Ureter (tissue), 1 donor: ENCODE measurements around the gene ARHGEF12. TPM values are rescaled to one million over a fixed set of nuclear protein-coding genes. Genes with fewer than 3 reads are reported as not detected.
A peak's percentile ranks its signal among the peaks of the same experiment; 100 is the strongest.

Experiments used
- DNase-seq: peaks from one replicate; pipeline ENCODE4 v3.0.0-alpha.2; 2020; ENCODE audit warnings: low spot score
- total RNA-seq: library from RNA; stranded (reverse); gene quantifications from one replicate; pipeline ENCODE4 v1.2.4, GENCODE V29; 2023
- donor health status: DM: yes; HTN: yes; CAD: no.

The ARHGEF12 gene
- total RNA-seq, 1 donor from 2014 or later: 163 TPM

GRCh38 chr11:120385655-120386054 lies 49.4 kb downstream of the ARHGEF12 start:
- DNase-seq: no peak

- no peak for DNase-seq
These were observed 50.1 kb downstream of the ARHGEF12 start for GRCh38 chr11:120386318-120386717.

GRCh38 chr11:120386774-120387371 lies 50.7 kb downstream of the ARHGEF12 start:
- no peak for DNase-seq

- DNase-seq: no peak
These were observed 52.0 kb downstream of the ARHGEF12 start for GRCh38 chr11:120388261-120388660.

- no peak for DNase-seq
These were observed 53.7 kb downstream of the ARHGEF12 start for GRCh38 chr11:120389693-120390584.

GRCh38 chr11:120390585-120390922 lies 54.3 kb downstream of the ARHGEF12 start:
- DNase-seq: no peak

GRCh38 chr11:120391292-120391691 lies 55.1 kb downstream of the ARHGEF12 start:
- no peak for DNase-seq

- no peak for DNase-seq
These were observed 55.6 kb downstream of the ARHGEF12 start for GRCh38 chr11:120391854-120392253.

GRCh38 chr11:120392314-120392713 lies 56.1 kb downstream of the ARHGEF12 start:
- no peak for DNase-seq

- no peak for DNase-seq
These were observed 56.6 kb downstream of the ARHGEF12 start for GRCh38 chr11:120392793-120393192.

- DNase-seq: no peak
These were observed 57.9 kb downstream of the ARHGEF12 start for GRCh38 chr11:120394119-120394518.

- no peak for DNase-seq
These were observed 59.6 kb downstream of the ARHGEF12 start for GRCh38 chr11:120395778-120396177.

GRCh38 chr11:120398132-120398531 lies 61.9 kb downstream of the ARHGEF12 start:
- no peak for DNase-seq

GRCh38 chr11:120399307-120399706 lies 63.1 kb downstream of the ARHGEF12 start:
- no peak for DNase-seq

GRCh38 chr11:120400564-120401364 lies 64.6 kb downstream of the ARHGEF12 start:
- DNase-seq: peak; percentile 51

GRCh38 chr11:120401506-120401905 lies 65.3 kb downstream of the ARHGEF12 start:
- no peak for DNase-seq

GRCh38 chr11:120403966-120404365 lies 67.8 kb downstream of the ARHGEF12 start:
- DNase-seq: no peak

GRCh38 chr11:120404495-120404894 lies 68.3 kb downstream of the ARHGEF12 start:
- no peak for DNase-seq

- no peak for DNase-seq
These were observed 73.4 kb downstream of the ARHGEF12 start for GRCh38 chr11:120409655-120410054.

- no peak for DNase-seq
These were observed 74.6 kb downstream of the ARHGEF12 start for GRCh38 chr11:120410622-120411380.

GRCh38 chr11:120413480-120413879 lies 77.3 kb downstream of the ARHGEF12 start:
- DNase-seq: no peak

GRCh38 chr11:120420572-120420971 lies 84.4 kb downstream of the ARHGEF12 start:
- DNase-seq: no peak
